Skeletal muscle cell (primary cell): Measurements from ENCODE around the gene NPHP1.
A peak's percentile ranks its signal among the peaks of the same experiment; 100 is the strongest.
"Not testable (repeated sequence)": the region's sequence is repeated elsewhere in the genome, so short reads cannot be mapped to it uniquely, and the experiment has no call there.

Experiments
- DNase-seq: peaks from one replicate; pipeline ENCODE4 v3.0.0-alpha.2; 2010; ENCODE audit warnings: low read depth
- H3K4me3 ChIP-seq: 2 replicates; pipeline ENCODE4 v1.5.1; 2011; ENCODE audit warnings: low read depth, mild to moderate bottlenecking, control low read depth, low read length, moderate library complexity

The NPHP1 gene

GRCh38 chr2:110204408-110205385 is at the start of gene NPHP1:
Gene NPHP1 (minus strand): TSS chr2:110205013. CDS start chr2:110204968, 45 bp downstream.
- peak within 1 kb of the TSS; percentile 94 for H3K4me3 ChIP-seq
- DNase-seq: peak; percentile 36

- DNase-seq, H3K4me3 ChIP-seq: not testable (repeated sequence)
Measured at GRCh38 chr2:110248081-110248795, 43.4 kb upstream of the NPHP1 start.

- not testable (repeated sequence) for H3K4me3 ChIP-seq, DNase-seq
Measured at GRCh38 chr2:110245488-110246435, 40.9 kb upstream of the NPHP1 start.

- not testable (repeated sequence) for H3K4me3 ChIP-seq, DNase-seq
Measured at GRCh38 chr2:110243283-110243682, 38.5 kb upstream of the NPHP1 start.

- H3K4me3 ChIP-seq, DNase-seq: not testable (repeated sequence)
Measured at GRCh38 chr2:110234514-110234913, 29.7 kb upstream of the NPHP1 start.

- not testable (repeated sequence) for H3K4me3 ChIP-seq, DNase-seq
Measured at GRCh38 chr2:110229886-110230285, 25.1 kb upstream of the NPHP1 start.

- DNase-seq, H3K4me3 ChIP-seq: not testable (repeated sequence)
Measured at GRCh38 chr2:110222626-110223025, 17.8 kb upstream of the NPHP1 start.

GRCh38 chr2:110221938-110222337 is 17.1 kb upstream of the NPHP1 start:
- DNase-seq: no peak
- H3K4me3 ChIP-seq: no peak overlapping the region

GRCh38 chr2:110220190-110220564 is 15.4 kb upstream of the NPHP1 start:
- DNase-seq: no peak
- H3K4me3 ChIP-seq: no peak overlapping the region

- DNase-seq: no peak
- no peak overlapping the region for H3K4me3 ChIP-seq
Measured at GRCh38 chr2:110219496-110220189, 14.8 kb upstream of the NPHP1 start.

- not testable (repeated sequence) for DNase-seq, H3K4me3 ChIP-seq
Measured at GRCh38 chr2:110218889-110219288, 14.1 kb upstream of the NPHP1 start.

GRCh38 chr2:110216803-110217202 is 12.0 kb upstream of the NPHP1 start:
- DNase-seq: no peak

GRCh38 chr2:110216199-110216598 is 11.4 kb upstream of the NPHP1 start:
- no peak overlapping the region for H3K4me3 ChIP-seq
- DNase-seq: no peak

More at GRCh38 chr2:110216803-110217202, 12.0 kb upstream of the NPHP1 start:
- no peak overlapping the region for H3K4me3 ChIP-seq

- H3K4me3 ChIP-seq: no peak overlapping the region
- DNase-seq: no peak
Measured at GRCh38 chr2:110215566-110216158, 10.8 kb upstream of the NPHP1 start.

GRCh38 chr2:110215091-110215490 is 10.3 kb upstream of the NPHP1 start:
- H3K4me3 ChIP-seq: no peak overlapping the region
- DNase-seq: no peak

GRCh38 chr2:110213522-110213921 is 8.7 kb upstream of the NPHP1 start:
- not testable (repeated sequence) for DNase-seq, H3K4me3 ChIP-seq

GRCh38 chr2:110211938-110212858 is 7.4 kb upstream of the NPHP1 start, which contains the start of gene MTLN:
Gene MTLN (minus strand): TSS chr2:110212547. CDS start chr2:110212525, 22 bp downstream.
- peak within 1 kb of the TSS; percentile 77 for H3K4me3 ChIP-seq
- DNase-seq: no peak
